Parathyroid adenoma (tissue), 2 donors: ENCODE results near the gene AOC3.

ENCODE experiments used
- H2AFZ ChIP-seq: fragments of 300-600 bp; sonication (generic); one replicate; pipeline ENCODE4 v1.7.0; 2017; ENCODE audit warnings: antibody characterized with exemption, mild to moderate bottlenecking
- H3K27ac ChIP-seq: fragments of 300-600 bp; sonication (generic); one replicate; pipeline ENCODE4 v1.7.0; 2017
- H3K27me3 ChIP-seq: fragments of 300-600 bp; sonication (generic); one replicate; pipeline ENCODE4 v1.7.0; 2017; ENCODE audit warnings: low read length; ENCODE audit not compliant: control insufficient read depth, insufficient read depth
- H3K36me3 ChIP-seq: fragments of 300-600 bp; sonication (generic); one replicate; pipeline ENCODE4 v1.7.0; 2017; ENCODE audit warnings: low read length; ENCODE audit not compliant: control insufficient read depth, insufficient read depth
- H3K4me1 ChIP-seq: fragments of 300-600 bp; sonication (generic); one replicate; pipeline ENCODE4 v1.7.0; 2017; ENCODE audit warnings: control low read depth
- H3K4me2 ChIP-seq: fragments of 300-600 bp; sonication (generic); one replicate; pipeline ENCODE4 v1.7.0; 2017; ENCODE audit warnings: low read length
- H3K4me3 ChIP-seq: fragments of 300-600 bp; sonication (generic); one replicate; pipeline ENCODE4 v1.7.0; 2017; ENCODE audit warnings: low read depth, low read length
- H3K79me2 ChIP-seq: fragments of 300-600 bp; sonication (generic); one replicate; pipeline ENCODE4 v1.7.0; 2017; ENCODE audit warnings: control low read depth
- H3K9ac ChIP-seq: fragments of 300-600 bp; sonication (generic); one replicate; pipeline ENCODE4 v1.7.0; 2017; ENCODE audit warnings: mild to moderate bottlenecking
- H3K9me3 ChIP-seq: fragments of 300-600 bp; sonication (generic); one replicate; pipeline ENCODE4 v1.7.0; 2017; ENCODE audit warnings: low read length; ENCODE audit not compliant: control insufficient read depth
- TF ChIP-seq, protein P1 (sequence below): fragments of 300-600 bp; sonication (generic); IDR thresholded peaks from one replicate; pipeline ENCODE4 v1.7.0; 2017; ENCODE audit warnings: antibody characterized with exemption, mild to moderate bottlenecking
- donor health status: primary hyperparathyroidism.

Gene AOC3

DNA sequence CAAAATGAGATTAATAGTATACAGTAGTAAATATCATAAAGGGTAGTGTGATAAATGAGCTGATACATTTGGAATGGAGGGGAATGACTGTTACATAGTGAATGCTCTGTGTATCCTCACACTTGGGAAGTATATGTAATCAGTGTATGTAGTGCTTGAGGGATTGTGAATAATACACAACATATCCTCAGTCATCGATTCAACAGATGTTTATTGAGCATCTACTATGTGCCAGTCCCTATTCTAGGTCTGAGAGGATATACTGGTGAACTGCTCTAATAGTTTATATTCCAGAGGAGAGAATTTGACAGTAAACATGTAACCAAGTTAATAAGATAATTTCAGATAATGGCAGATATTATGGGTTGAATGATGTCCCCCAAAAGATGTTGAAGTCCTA lies 23.5 kb upstream of the AOC3 start:
- Histone ChIP-seq H3K4me1 (peaks cover 4% of the 10 kb centered on the region), H3K27ac (no peak overlapping the region), H3K36me3 (no peaks in the 10 kb centered on the region), H3K4me3 (no peak overlapping the region), H3K9ac (no peak overlapping the region), H3K79me2 (peaks cover 8% of the 10 kb centered on the region), H3K9me3 (no peaks in the 10 kb centered on the region), H3K4me2 (no peak overlapping the region), H2AFZ (no peak overlapping the region), H3K27me3 (no peaks in the 10 kb centered on the region)
- TF ChIP-seq, protein P1, sequence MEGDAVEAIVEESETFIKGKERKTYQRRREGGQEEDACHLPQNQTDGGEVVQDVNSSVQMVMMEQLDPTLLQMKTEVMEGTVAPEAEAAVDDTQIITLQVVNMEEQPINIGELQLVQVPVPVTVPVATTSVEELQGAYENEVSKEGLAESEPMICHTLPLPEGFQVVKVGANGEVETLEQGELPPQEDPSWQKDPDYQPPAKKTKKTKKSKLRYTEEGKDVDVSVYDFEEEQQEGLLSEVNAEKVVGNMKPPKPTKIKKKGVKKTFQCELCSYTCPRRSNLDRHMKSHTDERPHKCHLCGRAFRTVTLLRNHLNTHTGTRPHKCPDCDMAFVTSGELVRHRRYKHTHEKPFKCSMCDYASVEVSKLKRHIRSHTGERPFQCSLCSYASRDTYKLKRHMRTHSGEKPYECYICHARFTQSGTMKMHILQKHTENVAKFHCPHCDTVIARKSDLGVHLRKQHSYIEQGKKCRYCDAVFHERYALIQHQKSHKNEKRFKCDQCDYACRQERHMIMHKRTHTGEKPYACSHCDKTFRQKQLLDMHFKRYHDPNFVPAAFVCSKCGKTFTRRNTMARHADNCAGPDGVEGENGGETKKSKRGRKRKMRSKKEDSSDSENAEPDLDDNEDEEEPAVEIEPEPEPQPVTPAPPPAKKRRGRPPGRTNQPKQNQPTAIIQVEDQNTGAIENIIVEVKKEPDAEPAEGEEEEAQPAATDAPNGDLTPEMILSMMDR: no peak

DNA sequence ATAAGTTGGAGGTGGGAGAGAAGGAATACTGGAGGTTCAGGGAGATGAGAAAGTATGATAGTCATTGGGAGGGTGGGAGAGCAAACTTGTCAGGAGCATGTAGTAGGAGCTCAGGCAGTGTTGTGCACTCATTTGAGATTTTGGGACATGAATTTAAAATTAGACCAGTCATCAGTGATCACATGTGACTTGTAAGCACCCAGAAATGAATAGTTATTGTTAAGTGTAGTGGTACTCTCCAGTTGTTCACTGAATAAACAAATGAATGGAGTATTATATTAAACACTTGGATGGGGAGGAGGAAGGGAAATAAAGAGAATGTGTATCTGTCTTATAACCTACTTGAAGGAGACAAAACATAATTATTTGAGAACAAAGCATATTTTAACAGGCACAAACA lies 20.0 kb upstream of the AOC3 start:
- peaks cover 4% of the 10 kb centered on the region for H3K4me1 ChIP-seq
- no peak overlapping the region for H3K4me3 ChIP-seq
- H3K36me3 ChIP-seq: no peaks in the 10 kb centered on the region
- H3K4me2 ChIP-seq: no peak overlapping the region
- no peaks in the 10 kb centered on the region for H3K27me3 ChIP-seq
- H3K9ac ChIP-seq: no peak overlapping the region
- TF ChIP-seq, protein P1: no peak
- no peak overlapping the region for H3K27ac ChIP-seq
- no peak overlapping the region for H2AFZ ChIP-seq
- peaks cover 8% of the 10 kb centered on the region for H3K79me2 ChIP-seq
- no peaks in the 10 kb centered on the region for H3K9me3 ChIP-seq

DNA sequence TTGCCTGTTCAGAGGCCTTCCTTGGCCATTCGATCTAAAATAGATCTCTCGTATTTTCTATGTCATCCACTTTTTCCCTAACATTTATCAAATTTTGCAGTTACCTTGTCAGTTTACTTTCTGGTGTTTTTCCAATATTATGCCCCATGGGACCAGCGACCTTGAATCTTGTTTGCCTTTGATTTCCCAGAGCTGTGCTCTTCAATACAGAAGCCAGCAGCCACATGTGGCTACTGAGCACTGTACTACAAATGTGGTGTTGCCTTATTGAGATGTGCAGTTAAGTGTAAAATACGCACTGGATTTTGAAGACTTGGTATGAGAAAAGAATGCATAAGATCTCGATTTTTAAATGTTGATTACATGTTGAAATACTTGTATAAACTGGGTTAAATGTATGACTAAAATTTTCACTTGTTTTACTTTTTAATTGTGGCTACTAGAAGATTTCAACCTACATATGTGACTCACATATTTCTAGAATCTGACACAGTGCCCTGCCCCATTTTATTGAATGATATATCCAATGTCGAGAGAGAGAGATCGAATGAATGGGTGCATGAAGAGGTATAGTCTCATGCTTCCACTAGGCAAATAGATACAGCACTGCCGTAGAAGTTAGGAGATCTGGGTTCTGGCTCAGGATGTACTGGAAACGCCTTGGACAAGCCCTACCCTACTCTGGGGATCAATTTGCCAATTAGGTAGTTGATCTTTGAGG lies 18.6 kb upstream of the AOC3 start:
- H3K9ac ChIP-seq: peak overlapping the region; percentile 40
- no peaks in the 10 kb centered on the region for H3K27me3 ChIP-seq
- peak overlapping the region; percentile 71 for H3K27ac ChIP-seq
- peak overlapping the region; percentile 96 for H2AFZ ChIP-seq
- peak overlapping the region; percentile 73 for H3K4me3 ChIP-seq
- no peaks in the 10 kb centered on the region for H3K9me3 ChIP-seq
- peaks cover 4% of the 10 kb centered on the region for H3K4me1 ChIP-seq
- no peaks in the 10 kb centered on the region for H3K36me3 ChIP-seq
- peaks cover 8% of the 10 kb centered on the region for H3K79me2 ChIP-seq
- TF ChIP-seq, protein P1: no peak
- H3K4me2 ChIP-seq: peak overlapping the region; percentile 74

DNA sequence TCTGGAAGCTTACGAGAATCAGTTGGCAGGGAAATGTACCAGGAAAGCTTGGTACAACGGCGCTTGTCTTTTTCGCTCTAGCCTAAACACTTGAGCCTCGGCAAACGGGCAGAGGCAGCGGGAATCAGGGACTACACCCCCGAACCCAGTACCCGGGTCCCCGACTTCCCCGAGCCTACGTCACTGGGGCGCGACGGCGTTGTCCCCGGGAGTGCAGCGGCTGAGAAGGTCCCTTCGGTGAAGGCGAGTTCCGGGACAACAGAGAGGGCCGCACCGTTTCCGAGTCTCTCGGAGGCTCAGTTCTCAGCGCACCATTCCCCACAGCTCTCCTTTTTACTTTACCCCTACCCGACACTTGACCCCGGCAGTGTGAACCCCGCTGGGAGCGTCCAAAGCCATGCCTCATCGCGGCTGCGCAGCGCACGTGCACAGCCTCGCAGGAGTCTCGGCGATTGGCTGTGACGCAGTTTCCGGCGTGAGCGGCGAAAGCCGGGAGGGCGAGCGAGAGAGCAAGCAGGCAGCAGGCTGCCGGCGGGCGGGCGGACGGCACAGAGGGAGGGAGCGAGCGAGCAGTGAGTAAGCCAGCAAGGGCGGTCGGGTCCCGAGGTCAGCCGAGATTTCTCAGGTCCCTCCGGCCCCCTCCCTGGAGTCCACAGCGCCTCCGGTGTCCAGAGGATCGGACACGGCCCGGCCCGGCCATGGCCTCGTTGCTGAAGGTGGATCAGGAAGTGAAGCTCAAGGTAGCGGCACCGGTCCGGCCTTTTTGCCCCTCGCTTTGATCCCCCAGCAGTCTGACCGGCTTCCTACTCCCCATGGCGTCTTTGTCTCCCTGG lies 17.8 kb upstream of the AOC3 start, which contains the start of gene PSME3:
PSME3 (plus strand) TSS at position 464 of the 833 bp plus-strand sequence; CDS start at position 699, 235 bp downstream.
- Histone ChIP-seq H3K36me3 (no peaks in the 10 kb centered on the region), H3K9ac (peak within 1 kb of the TSS; percentile 40), H3K27me3 (no peaks in the 10 kb centered on the region), H3K4me1 (peaks cover 4% of the 10 kb centered on the region), H3K79me2 (peaks cover 8% of the 10 kb centered on the region), H3K4me2 (peak within 1 kb of the TSS; percentile 74), H2AFZ (peak within 1 kb of the TSS; percentile 96), H3K9me3 (no peaks in the 10 kb centered on the region), H3K4me3 (peak within 1 kb of the TSS; percentile 73), H3K27ac (peak within 1 kb of the TSS; percentile 71)
- TF ChIP-seq, protein P1: no peak
